NCI-H2171 treated with DMSO at 0.1 percent for 48 hours (cell line): Measurements from ENCODE around the gene CFAP43.
A peak's percentile ranks its signal among the peaks of the same experiment; 100 is the strongest.
"Not testable (repeated sequence)": the region's sequence is repeated elsewhere in the genome, so short reads cannot be mapped to it uniquely, and the experiment has no call there.

Experiments used
- DNase-seq: peaks from one replicate; lab custom pipeline; 2025; lab: John Stamatoyannopoulos, UW

Gene CFAP43

GRCh38 chr10:104258209-104258608 lies 26.0 kb upstream of the CFAP43 start:
- no peak for DNase-seq

- DNase-seq = no peak
Observed at GRCh38 chr10:104257235-104257634, 25.1 kb upstream of the CFAP43 start.

GRCh38 chr10:104256335-104256961 lies 24.3 kb upstream of the CFAP43 start:
- no peak for DNase-seq

- DNase-seq = no peak
Observed at GRCh38 chr10:104255311-104255981, 23.3 kb upstream of the CFAP43 start.

- DNase-seq = peak; percentile 55
Observed at GRCh38 chr10:104254493-104255310, 22.5 kb upstream of the CFAP43 start, which contains the start of gene GSTO1. Gene GSTO1, plus strand, starts transcription at chr10:104254892. Its CDS starts 37 bp downstream, at chr10:104254929.

- no peak for DNase-seq
Observed at GRCh38 chr10:104253606-104254410, 21.6 kb upstream of the CFAP43 start.

- DNase-seq = no peak
Observed at GRCh38 chr10:104253106-104253505, 20.9 kb upstream of the CFAP43 start.

GRCh38 chr10:104252368-104252767 lies 20.2 kb upstream of the CFAP43 start:
- no peak for DNase-seq

GRCh38 chr10:104251443-104251842 lies 19.3 kb upstream of the CFAP43 start:
- no peak for DNase-seq

GRCh38 chr10:104250371-104250770 lies 18.2 kb upstream of the CFAP43 start:
- no peak for DNase-seq

GRCh38 chr10:104248931-104249330 lies 16.8 kb upstream of the CFAP43 start:
- DNase-seq = not testable (repeated sequence)

GRCh38 chr10:104247513-104248146 lies 15.5 kb upstream of the CFAP43 start:
- DNase-seq = no peak

- DNase-seq = no peak
Observed at GRCh38 chr10:104246976-104247375, 14.8 kb upstream of the CFAP43 start.

- no peak for DNase-seq
Observed at GRCh38 chr10:104245066-104245632, 13.0 kb upstream of the CFAP43 start.

GRCh38 chr10:104243512-104243911 lies 11.3 kb upstream of the CFAP43 start:
- DNase-seq = no peak

GRCh38 chr10:104243009-104243408 lies 10.8 kb upstream of the CFAP43 start:
- not testable (repeated sequence) for DNase-seq

- no peak for DNase-seq
Observed at GRCh38 chr10:104242545-104242944, 10.4 kb upstream of the CFAP43 start.

- DNase-seq = no peak
Observed at GRCh38 chr10:104240078-104240477, 7.9 kb upstream of the CFAP43 start.

- DNase-seq = no peak
Observed at GRCh38 chr10:104235801-104236200, 3.6 kb upstream of the CFAP43 start.

- no peak for DNase-seq
Observed at GRCh38 chr10:104234934-104235333, 2.8 kb upstream of the CFAP43 start.

GRCh38 chr10:104233817-104234216 lies 1.7 kb upstream of the CFAP43 start:
- no peak for DNase-seq
